Skeletal muscle satellite cell (primary cell): ENCODE measurements around the gene IER5.

Experiments used
- H3K27me3 ChIP-seq: 2 replicates; pipeline ENCODE4 v1.7.0; 2013; ENCODE audit warnings: low read length; ENCODE audit not compliant: control insufficient read depth, insufficient read depth
- H3K36me3 ChIP-seq: 2 replicates; pipeline ENCODE4 v1.7.0; 2013; ENCODE audit warnings: mild to moderate bottlenecking, control low read depth, low read length; ENCODE audit not compliant: insufficient read depth
- H3K4me1 ChIP-seq: 2 replicates; pipeline ENCODE4 v1.7.0; 2013; ENCODE audit warnings: low read length; ENCODE audit not compliant: control insufficient read depth, insufficient read depth
- H3K4me2 ChIP-seq: 2 replicates; pipeline ENCODE4 v1.7.0; 2013; ENCODE audit warnings: mild to moderate bottlenecking, low read length
- H3K4me3 ChIP-seq: 2 replicates; pipeline ENCODE4 v1.7.0; 2013; ENCODE audit warnings: low read length
- H3K9ac ChIP-seq: 2 replicates; pipeline ENCODE4 v1.7.0; 2013; ENCODE audit warnings: mild to moderate bottlenecking, low read depth, low read length, moderate library complexity
- H3K9me3 ChIP-seq: replicated peaks from 2 replicates; pipeline ENCODE4 v1.7.0; 2013; ENCODE audit warnings: mild to moderate bottlenecking, control low read depth, low read length

The IER5 gene

DNA sequence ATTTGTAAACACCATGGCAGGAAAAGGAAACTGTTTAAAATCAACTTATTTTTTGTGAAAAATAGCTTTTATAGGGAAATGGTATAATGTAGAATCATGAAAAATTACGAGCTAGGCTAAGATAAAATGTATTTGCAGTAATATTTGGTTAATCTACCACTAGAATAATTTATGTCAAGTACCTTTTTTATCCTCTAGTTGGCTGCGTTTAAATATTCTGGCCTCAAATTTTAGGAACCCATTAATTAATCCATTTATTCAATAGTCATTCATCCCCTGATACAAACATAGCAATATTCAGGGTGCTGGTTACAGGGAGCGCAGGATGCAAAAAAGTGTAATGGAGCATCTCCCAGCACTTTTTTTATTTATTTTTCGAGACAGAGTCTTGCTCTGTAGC is 8.6 kb upstream of the IER5 start:
- Histone ChIP-seq H3K9ac (no peak overlapping the region), H3K4me3 (no peak overlapping the region), H3K4me2 (no peak overlapping the region), H3K36me3 (no peaks in the 10 kb centered on the region), H3K9me3 (no peaks in the 10 kb centered on the region), H3K4me1 (peaks cover 38% of the 10 kb centered on the region), H3K27me3 (no peaks in the 10 kb centered on the region)

DNA sequence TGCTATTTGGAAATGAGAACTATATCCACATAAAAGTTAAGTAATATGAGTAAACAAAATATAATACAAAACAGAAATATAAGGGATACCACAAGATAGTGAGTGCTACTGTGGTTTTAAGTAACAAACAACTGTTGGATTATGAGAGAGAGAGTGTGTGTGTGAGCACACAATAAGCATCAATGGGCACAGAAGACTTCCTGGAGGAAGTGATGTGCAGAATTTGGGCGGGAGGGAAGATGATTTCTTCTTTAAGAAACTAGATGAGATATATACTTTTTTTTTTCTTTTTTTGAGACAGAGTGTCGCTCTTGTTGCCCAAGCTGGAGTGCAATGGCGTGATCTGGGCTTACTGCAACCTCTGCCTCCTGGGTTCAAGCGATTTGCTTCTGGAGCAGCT is 7.9 kb upstream of the IER5 start:
- Histone ChIP-seq H3K4me3 (no peak overlapping the region), H3K9me3 (no peaks in the 10 kb centered on the region), H3K4me2 (no peak overlapping the region), H3K9ac (no peak overlapping the region), H3K36me3 (no peaks in the 10 kb centered on the region), H3K27me3 (no peaks in the 10 kb centered on the region), H3K4me1 (peaks cover 38% of the 10 kb centered on the region)

DNA sequence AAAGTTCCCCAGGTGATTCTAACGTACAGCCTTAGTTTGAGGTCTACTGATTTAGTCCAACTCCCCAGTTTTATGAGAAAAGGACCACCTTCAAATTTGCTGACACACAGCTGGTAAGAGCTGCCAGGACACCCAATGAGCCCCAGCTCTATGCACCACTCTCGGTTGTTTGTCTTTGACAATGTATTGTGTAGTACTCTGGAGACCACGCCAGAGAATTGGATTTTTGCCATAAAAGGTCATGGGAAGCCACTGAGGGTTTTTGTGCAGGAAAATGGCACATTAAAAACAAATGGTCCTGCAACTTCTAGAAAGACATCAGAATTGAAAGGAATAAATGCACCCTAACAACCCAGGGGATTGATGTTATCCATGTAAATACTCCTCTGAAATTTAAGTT is 7.1 kb upstream of the IER5 start:
- Histone ChIP-seq H3K4me2 (no peak overlapping the region), H3K9me3 (no peaks in the 10 kb centered on the region), H3K9ac (no peak overlapping the region), H3K36me3 (no peaks in the 10 kb centered on the region), H3K27me3 (no peaks in the 10 kb centered on the region), H3K4me1 (peaks cover 38% of the 10 kb centered on the region), H3K4me3 (no peak overlapping the region)

DNA sequence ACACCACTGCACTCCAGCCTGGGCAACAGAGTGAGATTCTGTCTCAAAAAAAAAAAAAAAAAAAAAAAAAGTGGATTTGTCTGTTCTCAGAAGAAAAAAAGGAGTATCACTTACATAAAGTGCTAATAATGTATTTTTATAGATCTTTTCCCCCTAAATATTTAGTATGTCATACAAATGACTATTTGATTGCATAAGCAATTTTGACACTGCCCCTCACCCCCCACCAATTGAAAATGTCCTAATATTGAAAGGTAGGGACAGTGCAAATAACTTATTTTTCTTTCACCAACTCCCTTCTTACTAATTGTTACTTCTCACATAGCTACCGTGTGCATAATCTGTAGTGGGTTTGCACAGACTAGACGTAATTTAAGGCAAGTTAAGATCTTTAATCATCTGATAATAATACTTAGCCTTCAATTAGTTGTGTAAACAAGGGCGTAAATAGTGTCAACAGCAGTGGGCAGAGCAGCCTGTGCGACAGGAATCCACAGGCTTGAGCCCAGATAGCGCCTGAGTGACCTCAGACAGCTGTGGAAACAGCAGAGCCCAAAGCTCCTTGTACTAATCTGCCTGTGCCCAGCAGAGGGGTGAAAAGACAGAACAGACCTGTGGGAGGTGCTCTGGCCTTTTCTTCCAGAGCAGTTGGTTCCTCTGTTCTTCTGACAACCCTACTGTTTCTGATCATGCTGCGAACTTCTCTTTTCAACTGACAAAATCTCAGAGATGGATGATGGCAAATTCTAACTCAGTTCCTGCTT is 4.5 kb upstream of the IER5 start:
- Histone ChIP-seq H3K4me3 (no peak overlapping the region), H3K9me3 (no peaks in the 10 kb centered on the region), H3K27me3 (no peaks in the 10 kb centered on the region), H3K9ac (no peak overlapping the region), H3K36me3 (no peaks in the 10 kb centered on the region), H3K4me2 (peak overlapping the region; percentile 0), H3K4me1 (peaks cover 28% of the 10 kb centered on the region)

DNA sequence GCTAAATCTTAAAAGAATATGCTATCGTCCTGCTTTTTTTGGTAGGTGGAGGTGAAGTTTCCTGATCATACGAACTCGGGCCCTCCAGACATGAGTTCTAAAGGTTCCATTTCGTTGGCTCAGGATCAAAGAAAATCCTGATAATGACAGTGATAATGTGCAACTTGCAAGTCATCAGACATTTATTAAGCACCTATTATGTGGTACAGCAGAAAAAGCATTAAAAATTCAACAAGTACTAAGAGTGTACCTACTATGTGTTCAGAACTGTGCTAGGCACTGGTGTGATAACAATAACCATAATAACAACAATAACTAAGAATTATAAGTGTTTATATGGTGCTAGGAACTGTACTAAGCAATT is 3.9 kb upstream of the IER5 start:
- H3K36me3 ChIP-seq, result peaks cover 2% of the 10 kb centered on the region
- H3K27me3 ChIP-seq, result no peaks in the 10 kb centered on the region
- peaks cover 23% of the 10 kb centered on the region for H3K4me1 ChIP-seq
- no peak overlapping the region for H3K9ac ChIP-seq
- no peak overlapping the region for H3K4me3 ChIP-seq
- H3K4me2 ChIP-seq, result no peak overlapping the region
- no peaks in the 10 kb centered on the region for H3K9me3 ChIP-seq

GRCh38 chr1:181086091-181086490 is 2.4 kb upstream of the IER5 start:
- H3K4me2 ChIP-seq, result no peak overlapping the region

GRCh38 chr1:181086926-181087325 is 1.6 kb upstream of the IER5 start:
- H3K4me3 ChIP-seq, result peak overlapping the region; percentile 28
- H3K9ac ChIP-seq, result peak overlapping the region; percentile 82
- H3K9me3 ChIP-seq, result no peaks in the 10 kb centered on the region
- H3K27me3 ChIP-seq, result no peaks in the 10 kb centered on the region
- peak overlapping the region; percentile 98 for H3K4me2 ChIP-seq
- peaks cover 26% of the 10 kb centered on the region for H3K36me3 ChIP-seq
- peaks cover 27% of the 10 kb centered on the region for H3K4me1 ChIP-seq

More at GRCh38 chr1:181086091-181086490, 2.4 kb upstream of the IER5 start:
- Histone ChIP-seq H3K9ac (no peak overlapping the region), H3K27me3 (no peaks in the 10 kb centered on the region), H3K9me3 (no peaks in the 10 kb centered on the region), H3K4me1 (peaks cover 21% of the 10 kb centered on the region), H3K36me3 (peaks cover 17% of the 10 kb centered on the region), H3K4me3 (no peak overlapping the region)

DNA sequence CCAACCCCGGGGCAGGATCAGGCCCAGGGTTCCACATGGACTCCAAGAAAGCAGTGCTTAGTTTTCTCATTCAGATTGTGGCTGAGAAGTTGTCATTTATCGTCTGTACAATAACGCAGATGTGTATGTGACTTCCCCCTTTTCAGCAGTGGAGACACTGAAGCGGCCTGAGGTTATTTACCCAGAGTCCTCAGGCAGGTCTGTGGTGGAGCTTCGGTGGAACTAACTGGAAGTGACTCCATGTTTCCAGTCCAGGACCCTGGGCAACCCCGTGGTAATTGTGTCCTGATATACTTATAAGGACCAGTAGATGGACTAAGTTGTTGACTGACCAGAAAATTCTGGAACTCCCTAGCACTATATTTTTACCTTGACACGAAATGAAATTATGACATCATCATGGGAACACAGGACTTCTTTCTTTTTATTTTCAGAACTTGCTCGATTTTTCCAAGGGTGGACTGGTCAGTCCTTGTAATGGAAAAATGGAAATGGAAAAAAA is 1.0 kb upstream of the IER5 start:
- Histone ChIP-seq H3K27me3 (no peaks in the 10 kb centered on the region), H3K9me3 (no peaks in the 10 kb centered on the region), H3K36me3 (peaks cover 29% of the 10 kb centered on the region), H3K4me2 (peak overlapping the region; percentile 98), H3K4me1 (peaks cover 31% of the 10 kb centered on the region), H3K9ac (peak overlapping the region; percentile 82), H3K4me3 (peak overlapping the region; percentile 76)

GRCh38 chr1:181089017-181089675 is 646 bp downstream of the IER5 start:
- H3K9me3 ChIP-seq, result no peaks in the 10 kb centered on the region
- H3K27me3 ChIP-seq, result no peaks in the 10 kb centered on the region
- H3K36me3 ChIP-seq, result peaks cover 38% of the 10 kb centered on the region
- peaks cover 42% of the 10 kb centered on the region for H3K4me1 ChIP-seq
- H3K9ac ChIP-seq, result peak overlapping the region; percentile 92
- H3K4me3 ChIP-seq, result peak overlapping the region; percentile 85
- peak overlapping the region; percentile 86 for H3K4me2 ChIP-seq

- H3K4me3 ChIP-seq, result peak overlapping the region; percentile 85
These were observed 1.4 kb downstream of the IER5 start for GRCh38 chr1:181089676-181090544.

DNA sequence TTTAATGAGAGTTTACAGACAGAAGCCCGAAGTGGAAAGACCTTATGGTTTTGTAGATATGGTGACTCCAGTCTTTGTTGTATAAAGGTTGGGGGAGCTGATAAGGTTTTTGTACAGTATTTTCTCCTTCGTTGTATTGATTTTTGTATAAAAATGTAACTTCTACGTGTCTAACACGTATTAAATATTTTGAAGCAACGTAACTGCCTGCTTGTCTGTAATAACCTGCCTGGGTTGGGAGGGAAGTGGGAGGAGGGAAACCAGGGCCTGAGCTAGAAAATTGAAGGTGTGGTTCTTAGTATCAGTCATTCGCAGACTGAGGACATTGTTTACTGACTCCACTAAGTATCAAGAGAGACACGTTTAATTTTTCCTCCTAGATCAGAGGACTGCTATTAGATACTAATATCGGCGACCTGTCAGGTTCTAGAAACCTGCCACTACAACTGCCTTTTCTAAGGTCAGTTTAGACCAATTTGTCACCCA is 2.2 kb downstream of the IER5 start:
- Histone ChIP-seq H3K9me3 (no peaks in the 10 kb centered on the region), H3K36me3 (peaks cover 38% of the 10 kb centered on the region), H3K4me2 (peak overlapping the region; percentile 86), H3K4me3 (peak overlapping the region; percentile 85), H3K9ac (peak overlapping the region; percentile 92), H3K27me3 (no peaks in the 10 kb centered on the region), H3K4me1 (peaks cover 52% of the 10 kb centered on the region)

More at GRCh38 chr1:181089676-181090544, 1.4 kb downstream of the IER5 start:
- Histone ChIP-seq H3K4me1 (peaks cover 44% of the 10 kb centered on the region), H3K36me3 (peaks cover 38% of the 10 kb centered on the region), H3K27me3 (no peaks in the 10 kb centered on the region), H3K9ac (peak overlapping the region; percentile 92), H3K4me2 (peak overlapping the region; percentile 86), H3K9me3 (no peaks in the 10 kb centered on the region)
